HepG2 (cell line): ENCODE data around the gene PLSCR4. TPM values are rescaled to one million over a fixed set of nuclear protein-coding genes. Genes with fewer than 3 reads are reported as not detected.

Source experiments
- ARID4A ChIP-seq: sonication (generic); formaldehyde crosslinking; IDR thresholded peaks from 2 replicates; pipeline ENCODE4 v1.5.0; 2020; ENCODE audit warnings: mild to moderate bottlenecking, missing genetic modification reagents, borderline replicate concordance
- BORCS8-MEF2B ChIP-seq: sonication (generic); formaldehyde crosslinking; IDR thresholded peaks from 2 replicates; pipeline ENCODE4 v1.8.0; 2022; ENCODE audit warnings: mild to moderate bottlenecking, missing genetic modification reagents
- FUBP1 ChIP-seq: sonication (generic); formaldehyde crosslinking; IDR thresholded peaks from 2 replicates; pipeline ENCODE4 v1.5.1; 2020; ENCODE audit warnings: missing genetic modification reagents, mild to moderate bottlenecking, borderline replicate concordance
- HNF1B ChIP-seq: sonication (generic); formaldehyde crosslinking; IDR thresholded peaks from 2 replicates; pipeline ENCODE4 v1.5.1; 2020; ENCODE audit warnings: mild to moderate bottlenecking, moderate library complexity, missing genetic modification reagents
- polyA plus RNA-seq, 8 experiments: library from polyadenylated mRNA; depleted of rRNA in 3 of 8; stranded (reverse) in 7 of 8; unstranded in 1 of 8; fragments of >200 nt; fragmentation: Illumina TruSeq in 4 of 8; extraction: Trizol in 4 of 8; gene quantifications; 2 replicates each; pipeline versions ENCODE4 v1.2.1 to v1.2.3, GENCODE V29; 2011 to 2016; ENCODE audit warnings: low read depth in 4 of 8, missing spikeins in 1 of 8, mixed read lengths in 1 of 8; ENCODE audit not compliant: insufficient read depth in 1 of 8
- total RNA-seq, 5 experiments: library from RNA; depleted of rRNA; stranded (reverse); fragments of >200 nt; fragmentation: Illumina TruSeq; extraction: Trizol; gene quantifications; 2 replicates each; pipeline ENCODE4 v1.2.3, GENCODE V29; 2016; ENCODE audit warnings: low read depth in 1 of 5
- TF ChIP-seq, protein P1 (sequence below): sonication (generic); formaldehyde crosslinking; IDR thresholded peaks from 2 replicates; pipeline ENCODE4 v1.4.0; 2020; ENCODE audit warnings: mild to moderate bottlenecking, missing genetic modification reagents
- TF ChIP-seq, protein P2 (sequence below): sonication (generic); formaldehyde crosslinking; IDR thresholded peaks from 2 replicates; pipeline ENCODE4 v1.5.1; 2020; ENCODE audit warnings: mild to moderate bottlenecking, missing genetic modification reagents, moderate library complexity

The PLSCR4 gene
- total and polyA plus RNA-seq, 2 of the 13 experiments (the other 11 are each of a cell fraction or from before 2014, with no cell fraction given): 1.5 to 59.0 TPM

- TF ChIP-seq, protein P1, sequence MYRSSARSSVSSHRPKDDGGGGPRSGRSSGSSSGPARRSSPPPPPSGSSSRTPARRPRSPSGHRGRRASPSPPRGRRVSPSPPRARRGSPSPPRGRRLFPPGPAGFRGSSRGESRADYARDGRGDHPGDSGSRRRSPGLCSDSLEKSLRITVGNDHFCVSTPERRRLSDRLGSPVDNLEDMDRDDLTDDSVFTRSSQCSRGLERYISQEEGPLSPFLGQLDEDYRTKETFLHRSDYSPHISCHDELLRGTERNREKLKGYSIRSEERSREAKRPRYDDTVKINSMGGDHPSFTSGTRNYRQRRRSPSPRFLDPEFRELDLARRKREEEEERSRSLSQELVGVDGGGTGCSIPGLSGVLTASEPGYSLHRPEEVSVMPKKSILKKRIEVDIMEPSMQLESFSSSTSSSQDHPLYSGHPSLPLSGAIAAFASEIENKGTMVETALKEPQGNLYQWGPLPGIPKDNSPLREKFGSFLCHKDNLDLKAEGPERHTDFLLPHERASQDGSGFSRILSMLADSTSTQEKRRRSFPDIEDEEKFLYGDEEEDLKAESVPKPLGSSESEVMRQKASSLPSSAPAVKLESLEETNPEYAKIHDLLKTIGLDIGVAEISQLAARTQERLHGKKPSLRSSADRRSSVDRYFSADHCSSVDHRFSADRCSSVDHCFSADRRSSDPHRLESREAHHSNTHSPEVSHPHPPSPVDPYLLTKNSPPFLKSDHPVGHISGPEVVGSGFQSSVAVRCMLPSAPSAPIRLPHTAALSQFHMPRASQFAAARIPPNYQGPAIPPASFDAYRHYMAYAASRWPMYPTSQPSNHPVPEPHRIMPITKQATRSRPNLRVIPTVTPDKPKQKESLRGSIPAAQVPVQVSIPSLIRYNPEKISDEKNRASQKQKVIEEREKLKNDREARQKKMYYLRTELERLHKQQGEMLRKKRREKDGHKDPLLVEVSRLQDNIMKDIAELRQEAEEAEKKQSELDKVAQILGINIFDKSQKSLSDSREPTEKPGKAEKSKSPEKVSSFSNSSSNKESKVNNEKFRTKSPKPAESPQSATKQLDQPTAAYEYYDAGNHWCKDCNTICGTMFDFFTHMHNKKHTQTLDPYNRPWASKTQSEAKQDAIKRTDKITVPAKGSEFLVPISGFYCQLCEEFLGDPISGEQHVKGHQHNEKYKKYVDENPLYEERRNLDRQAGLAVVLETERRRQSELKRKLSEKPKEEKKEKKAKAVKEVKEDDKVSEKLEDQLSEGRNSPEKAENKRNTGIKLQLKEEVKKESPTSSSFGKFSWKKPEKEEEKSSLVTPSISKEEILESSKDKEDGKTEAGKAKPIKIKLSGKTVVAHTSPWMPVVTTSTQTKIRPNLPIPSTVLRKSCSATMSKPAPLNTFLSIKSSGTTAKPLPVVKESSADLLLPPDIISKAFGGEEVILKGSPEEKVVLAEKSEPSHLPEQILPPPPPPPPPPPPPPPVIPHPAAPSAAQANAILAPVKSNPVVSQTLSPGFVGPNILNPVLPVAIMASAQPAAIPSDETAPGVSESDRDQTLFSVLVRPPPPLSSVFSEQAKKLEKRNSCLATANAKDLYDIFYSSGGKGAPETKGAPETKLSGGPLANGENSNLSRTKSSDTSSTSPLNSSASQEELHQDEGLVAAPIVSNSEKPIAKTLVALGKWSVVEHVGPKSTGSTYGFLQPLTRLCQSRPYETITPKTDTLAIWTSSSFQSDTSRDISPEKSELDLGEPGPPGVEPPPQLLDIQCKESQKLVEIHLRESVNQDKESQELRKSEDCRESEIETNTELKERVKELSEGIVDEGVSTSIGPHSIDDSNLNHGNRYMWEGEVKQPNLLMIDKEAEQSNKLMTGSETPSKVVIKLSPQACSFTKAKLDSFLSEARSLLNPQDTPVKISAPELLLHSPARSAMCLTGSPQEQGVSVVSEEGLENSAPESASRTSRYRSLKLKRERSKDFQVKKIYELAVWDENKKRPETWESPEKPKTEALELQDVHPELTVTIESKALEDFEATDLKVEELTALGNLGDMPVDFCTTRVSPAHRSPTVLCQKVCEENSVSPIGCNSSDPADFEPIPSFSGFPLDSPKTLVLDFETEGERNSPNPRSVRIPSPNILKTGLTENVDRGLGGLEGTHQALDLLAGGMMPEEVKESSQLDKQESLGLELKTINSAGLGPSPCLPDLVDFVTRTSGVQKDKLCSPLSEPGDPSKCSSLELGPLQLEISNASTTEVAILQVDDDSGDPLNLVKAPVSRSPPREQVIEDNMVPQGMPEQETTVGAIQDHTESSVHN (CRISPR knock-in tag): no peak
- peak; percentile 86 for TF ChIP-seq ARID4A (CRISPR knock-in tag)
- TF ChIP-seq, protein P2, sequence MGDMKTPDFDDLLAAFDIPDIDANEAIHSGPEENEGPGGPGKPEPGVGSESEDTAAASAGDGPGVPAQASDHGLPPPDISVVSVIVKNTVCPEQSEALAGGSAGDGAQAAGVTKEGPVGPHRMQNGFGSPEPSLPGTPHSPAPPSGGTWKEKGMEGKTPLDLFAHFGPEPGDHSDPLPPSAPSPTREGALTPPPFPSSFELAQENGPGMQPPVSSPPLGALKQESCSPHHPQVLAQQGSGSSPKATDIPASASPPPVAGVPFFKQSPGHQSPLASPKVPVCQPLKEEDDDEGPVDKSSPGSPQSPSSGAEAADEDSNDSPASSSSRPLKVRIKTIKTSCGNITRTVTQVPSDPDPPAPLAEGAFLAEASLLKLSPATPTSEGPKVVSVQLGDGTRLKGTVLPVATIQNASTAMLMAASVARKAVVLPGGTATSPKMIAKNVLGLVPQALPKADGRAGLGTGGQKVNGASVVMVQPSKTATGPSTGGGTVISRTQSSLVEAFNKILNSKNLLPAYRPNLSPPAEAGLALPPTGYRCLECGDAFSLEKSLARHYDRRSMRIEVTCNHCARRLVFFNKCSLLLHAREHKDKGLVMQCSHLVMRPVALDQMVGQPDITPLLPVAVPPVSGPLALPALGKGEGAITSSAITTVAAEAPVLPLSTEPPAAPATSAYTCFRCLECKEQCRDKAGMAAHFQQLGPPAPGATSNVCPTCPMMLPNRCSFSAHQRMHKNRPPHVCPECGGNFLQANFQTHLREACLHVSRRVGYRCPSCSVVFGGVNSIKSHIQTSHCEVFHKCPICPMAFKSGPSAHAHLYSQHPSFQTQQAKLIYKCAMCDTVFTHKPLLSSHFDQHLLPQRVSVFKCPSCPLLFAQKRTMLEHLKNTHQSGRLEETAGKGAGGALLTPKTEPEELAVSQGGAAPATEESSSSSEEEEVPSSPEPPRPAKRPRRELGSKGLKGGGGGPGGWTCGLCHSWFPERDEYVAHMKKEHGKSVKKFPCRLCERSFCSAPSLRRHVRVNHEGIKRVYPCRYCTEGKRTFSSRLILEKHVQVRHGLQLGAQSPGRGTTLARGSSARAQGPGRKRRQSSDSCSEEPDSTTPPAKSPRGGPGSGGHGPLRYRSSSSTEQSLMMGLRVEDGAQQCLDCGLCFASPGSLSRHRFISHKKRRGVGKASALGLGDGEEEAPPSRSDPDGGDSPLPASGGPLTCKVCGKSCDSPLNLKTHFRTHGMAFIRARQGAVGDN (CRISPR knock-in tag): peak; percentile 95
- peak; percentile 44 for TF ChIP-seq HNF1B (CRISPR knock-in tag)
- TF ChIP-seq BORCS8-MEF2B: peak; percentile 76; the same call in 1 of the 2 replicates
- no peak for TF ChIP-seq FUBP1 (CRISPR knock-in tag)
Observed at GRCh38 chr3:146160964-146161662, 89.8 kb downstream of the PLSCR4 start, which contains the start of gene PLOD2 (continued).
